UCSD-AML1 (cell line): ENCODE results near the gene MVD.
"Not testable (repeated sequence)": the region's sequence is repeated elsewhere in the genome, so short reads cannot be mapped to it uniquely, and the experiment has no call there.

ENCODE experiments used
- DNase-seq: peaks from one replicate; lab custom pipeline; 2025; ENCODE audit not compliant: unreplicated experiment; lab: John Stamatoyannopoulos, UW

MVD gene

GRCh38 chr16:88685156-88686061 lies 22.5 kb upstream of the MVD start:
- DNase-seq = peak; percentile 62

GRCh38 chr16:88684569-88685155 lies 21.8 kb upstream of the MVD start:
- no peak for DNase-seq

GRCh38 chr16:88681709-88682451 lies 19.0 kb upstream of the MVD start:
- peak; percentile 63 for DNase-seq

GRCh38 chr16:88681084-88681680 lies 18.3 kb upstream of the MVD start:
- DNase-seq = peak; percentile 39

GRCh38 chr16:88680554-88681083 lies 17.7 kb upstream of the MVD start:
- no peak for DNase-seq

- DNase-seq = no peak
Observed at GRCh38 chr16:88678224-88678979, 15.5 kb upstream of the MVD start.

GRCh38 chr16:88677721-88678120 lies 14.8 kb upstream of the MVD start:
- DNase-seq = no peak

- no peak for DNase-seq
Observed at GRCh38 chr16:88676502-88677242, 13.8 kb upstream of the MVD start.

GRCh38 chr16:88673716-88674379 lies 11.0 kb upstream of the MVD start:
- no peak for DNase-seq

- DNase-seq = no peak
Observed at GRCh38 chr16:88672776-88673175, 9.9 kb upstream of the MVD start.

- DNase-seq = no peak
Observed at GRCh38 chr16:88671806-88672205, 8.9 kb upstream of the MVD start.

GRCh38 chr16:88669980-88670379 lies 7.1 kb upstream of the MVD start:
- no peak for DNase-seq

GRCh38 chr16:88669493-88669892 lies 6.6 kb upstream of the MVD start:
- not testable (repeated sequence) for DNase-seq

GRCh38 chr16:88667461-88667860 lies 4.6 kb upstream of the MVD start:
- DNase-seq = no peak

GRCh38 chr16:88665570-88665969 lies 2.7 kb upstream of the MVD start:
- no peak for DNase-seq

GRCh38 chr16:88665148-88665547 lies 2.3 kb upstream of the MVD start:
- no peak for DNase-seq

- DNase-seq = no peak
Observed at GRCh38 chr16:88662222-88662842, 559 bp downstream of the MVD start.

GRCh38 chr16:88661468-88661867 lies 1.4 kb downstream of the MVD start:
- DNase-seq = no peak

GRCh38 chr16:88659160-88659559 lies 3.7 kb downstream of the MVD start:
- DNase-seq = no peak
